Upper lobe of right lung (tissue), 1 donor: ENCODE data around the gene ABCC2. TPM values are rescaled to one million over a fixed set of nuclear protein-coding genes. Genes with fewer than 3 reads are reported as not detected.
A peak's percentile ranks its signal among the peaks of the same experiment; 100 is the strongest.
"Not testable (repeated sequence)": the region's sequence is repeated elsewhere in the genome, so short reads cannot be mapped to it uniquely, and the experiment has no call there.

Experiments used
- ATAC-seq: fragments of 200-7000 bp; cut with Tn5 transposase; one replicate; pipeline ENCODE4 v1.9.1; 2020; ENCODE audit warnings: mild to moderate bottlenecking, moderate library complexity
- DNase-seq: peaks from one replicate; pipeline ENCODE4 v3.0.0-alpha.2; 2020
- H3K27ac ChIP-seq: fragments of 200-600 bp; one replicate; pipeline ENCODE4 v1.8.0; 2022
- H3K27me3 ChIP-seq: fragments of 200-600 bp; one replicate; pipeline ENCODE4 v1.8.0; 2022; ENCODE audit warnings: mild to moderate bottlenecking
- H3K36me3 ChIP-seq: fragments of 200-600 bp; one replicate; pipeline ENCODE4 v1.8.0; 2022
- H3K4me1 ChIP-seq: fragments of 200-600 bp; one replicate; pipeline ENCODE4 v1.8.0; 2022
- H3K4me3 ChIP-seq: fragments of 200-600 bp; one replicate; pipeline ENCODE4 v1.8.0; 2022; ENCODE audit warnings: mild to moderate bottlenecking
- H3K9me3 ChIP-seq: fragments of 200-600 bp; one replicate; pipeline ENCODE4 v1.8.0; 2022
- intact Hi-C: fragments of 100-400 bp; cut with DNase I; formaldehyde crosslinking; loops from one replicate; pipeline ENCODE4 v1.11.0; 2022
- total RNA-seq: library from RNA; stranded (reverse); fragmentation: NEBNext Ultra II Directional; extraction: Animal tissue kit (Norgen Biotek cat#: 25700); gene quantifications from one replicate; pipeline ENCODE4 v1.2.1, GENCODE V29; 2021
- TF ChIP-seq, protein P1 (sequence below): fragments of 200-600 bp; IDR thresholded peaks from one replicate; pipeline ENCODE4 v1.8.0; 2022; ENCODE audit warnings: antibody characterized with exemption
- donor health status: DM: no; HTN: yes; CAD: no; lungs with severe emphysema.

ABCC2 gene
- total RNA-seq, 1 donor from 2014 or later, result 1.1 TPM

- Histone ChIP-seq H3K36me3 (no peaks in the 10 kb centered on the region), H3K9me3 (no peaks in the 10 kb centered on the region), H3K4me3 (no peak overlapping the region), H3K4me1 (no peaks in the 10 kb centered on the region), H3K27me3 (no peaks in the 10 kb centered on the region), H3K27ac (no peak overlapping the region)
- DNase-seq, result no peak
- no peak for ATAC-seq
- TF ChIP-seq, protein P1, sequence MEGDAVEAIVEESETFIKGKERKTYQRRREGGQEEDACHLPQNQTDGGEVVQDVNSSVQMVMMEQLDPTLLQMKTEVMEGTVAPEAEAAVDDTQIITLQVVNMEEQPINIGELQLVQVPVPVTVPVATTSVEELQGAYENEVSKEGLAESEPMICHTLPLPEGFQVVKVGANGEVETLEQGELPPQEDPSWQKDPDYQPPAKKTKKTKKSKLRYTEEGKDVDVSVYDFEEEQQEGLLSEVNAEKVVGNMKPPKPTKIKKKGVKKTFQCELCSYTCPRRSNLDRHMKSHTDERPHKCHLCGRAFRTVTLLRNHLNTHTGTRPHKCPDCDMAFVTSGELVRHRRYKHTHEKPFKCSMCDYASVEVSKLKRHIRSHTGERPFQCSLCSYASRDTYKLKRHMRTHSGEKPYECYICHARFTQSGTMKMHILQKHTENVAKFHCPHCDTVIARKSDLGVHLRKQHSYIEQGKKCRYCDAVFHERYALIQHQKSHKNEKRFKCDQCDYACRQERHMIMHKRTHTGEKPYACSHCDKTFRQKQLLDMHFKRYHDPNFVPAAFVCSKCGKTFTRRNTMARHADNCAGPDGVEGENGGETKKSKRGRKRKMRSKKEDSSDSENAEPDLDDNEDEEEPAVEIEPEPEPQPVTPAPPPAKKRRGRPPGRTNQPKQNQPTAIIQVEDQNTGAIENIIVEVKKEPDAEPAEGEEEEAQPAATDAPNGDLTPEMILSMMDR, result no peak
- intact Hi-C loops, result no loop called here
These were observed 73.1 kb downstream of the ABCC2 start for GRCh38 chr10:99855479-99856071.

GRCh38 chr10:99858849-99859248 is 76.4 kb downstream of the ABCC2 start:
- TF ChIP-seq, protein P1, result no peak
- H3K36me3 ChIP-seq, result no peaks in the 10 kb centered on the region
- no peak overlapping the region for H3K27ac ChIP-seq
- H3K9me3 ChIP-seq, result no peaks in the 10 kb centered on the region
- DNase-seq, result no peak
- intact Hi-C loops, result no loop called here
- no peak for ATAC-seq
- no peak overlapping the region for H3K4me3 ChIP-seq
- H3K4me1 ChIP-seq, result no peaks in the 10 kb centered on the region
- no peaks in the 10 kb centered on the region for H3K27me3 ChIP-seq

DNA sequence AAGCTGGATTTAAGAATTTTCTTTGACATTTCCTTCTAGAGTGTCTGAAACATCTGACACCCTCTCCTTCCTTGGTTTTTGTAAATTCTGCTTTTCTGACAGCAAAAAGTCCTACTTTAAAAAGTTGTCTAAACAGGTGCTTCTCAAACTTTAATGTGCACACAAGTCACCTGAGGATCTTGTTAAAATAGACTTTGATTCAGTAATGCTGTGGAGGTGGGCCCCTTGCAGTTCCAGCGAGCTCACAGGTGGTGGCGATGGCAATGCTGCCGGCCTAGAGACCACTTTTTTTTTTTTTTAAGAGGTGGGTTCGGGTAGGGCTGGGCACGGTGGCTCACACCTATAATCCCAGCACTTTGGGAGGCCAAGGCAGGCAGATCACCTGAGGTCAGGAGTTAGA is 77.1 kb downstream of the ABCC2 start:
- Histone ChIP-seq H3K27ac (no peak overlapping the region), H3K36me3 (no peaks in the 10 kb centered on the region), H3K27me3 (no peaks in the 10 kb centered on the region), H3K4me1 (no peaks in the 10 kb centered on the region), H3K9me3 (no peaks in the 10 kb centered on the region), H3K4me3 (no peak overlapping the region)
- DNase-seq (no peak), ATAC-seq (no peak)
- TF ChIP-seq, protein P1, result peak; percentile 22
- intact Hi-C loops, result no loop called here

GRCh38 chr10:99860466-99860865 is 78.0 kb downstream of the ABCC2 start:
- no peaks in the 10 kb centered on the region for H3K4me1 ChIP-seq
- H3K27me3 ChIP-seq, result no peaks in the 10 kb centered on the region
- H3K9me3 ChIP-seq, result no peaks in the 10 kb centered on the region
- no peaks in the 10 kb centered on the region for H3K36me3 ChIP-seq
- no peak overlapping the region for H3K27ac ChIP-seq
- TF ChIP-seq, protein P1, result no peak
- no peak overlapping the region for H3K4me3 ChIP-seq
- intact Hi-C loops, result no loop called here
- ATAC-seq (no peak), DNase-seq (no peak)

- DNase-seq, H3K27me3 ChIP-seq, H3K27ac ChIP-seq, H3K36me3 ChIP-seq, ATAC-seq, intact Hi-C loops, H3K4me3 ChIP-seq, H3K9me3 ChIP-seq, H3K4me1 ChIP-seq: not testable (repeated sequence)
These were observed 81.2 kb downstream of the ABCC2 start for GRCh38 chr10:99863535-99864240.

- H3K27ac ChIP-seq, H3K36me3 ChIP-seq, DNase-seq, H3K27me3 ChIP-seq, intact Hi-C loops, H3K9me3 ChIP-seq, H3K4me3 ChIP-seq, H3K4me1 ChIP-seq, ATAC-seq: not testable (repeated sequence)
These were observed 84.8 kb downstream of the ABCC2 start for GRCh38 chr10:99867250-99867649.
